PFSK-1 (cell line): Measurements from ENCODE around the gene NTM.

Experiments
- FOXP2 ChIP-seq: optimal IDR thresholded peaks from 2 replicates; pipeline ENCODE3; 2011; ENCODE audit warnings: borderline replicate concordance, control low read depth, inconsistent platforms; ENCODE audit not compliant: insufficient read depth; ENCODE audit errors: extremely low read length, extremely low read depth
- POLR2AphosphoS5 ChIP-seq: IDR thresholded peaks from 2 replicates; pipeline ENCODE4 v1.6.1; 2012; ENCODE audit warnings: low read depth, mild to moderate bottlenecking, control low read depth, low read length, moderate library complexity
- REST ChIP-seq, 2 experiments: IDR thresholded peaks; 2 replicates each; pipeline versions ENCODE4 v1.6.1 to v1.8.0; 2011 to 2012; ENCODE audit warnings: low read depth in 2 of 2, low read length in 2 of 2, control low read depth in 1 of 2, inconsistent platforms in 1 of 2, mild to moderate bottlenecking in 1 of 2, moderate library complexity in 1 of 2; ENCODE audit not compliant: insufficient read depth in 1 of 2
- TAF1 ChIP-seq: IDR thresholded peaks from 2 replicates; pipeline ENCODE4 v1.6.1; 2012; ENCODE audit warnings: low read length, control low read depth, borderline replicate concordance; ENCODE audit not compliant: insufficient read depth

GRCh38 chr11:131356206-131356605 lies 14.2 kb upstream of the NTM start:
- TF ChIP-seq POLR2AphosphoS5 (no peak), TAF1 (no peak), REST (IDR thresholded peaks at IDR 0.05; ENCODE audit: insufficient read depth in 1 of 2, low read depth in 2 of 2, low read length in 2 of 2) (no peak), FOXP2 (no peak)
